Activated CD4-positive, CD25-positive, alpha-beta regulatory T cell (primary cell): Measurements from ENCODE around the gene HEXIM1.

Source experiments
- DNase-seq, 4 experiments: peaks; one replicate each; lab custom pipeline; 2025; lab: John Stamatoyannopoulos, UW

The HEXIM1 gene

DNA sequence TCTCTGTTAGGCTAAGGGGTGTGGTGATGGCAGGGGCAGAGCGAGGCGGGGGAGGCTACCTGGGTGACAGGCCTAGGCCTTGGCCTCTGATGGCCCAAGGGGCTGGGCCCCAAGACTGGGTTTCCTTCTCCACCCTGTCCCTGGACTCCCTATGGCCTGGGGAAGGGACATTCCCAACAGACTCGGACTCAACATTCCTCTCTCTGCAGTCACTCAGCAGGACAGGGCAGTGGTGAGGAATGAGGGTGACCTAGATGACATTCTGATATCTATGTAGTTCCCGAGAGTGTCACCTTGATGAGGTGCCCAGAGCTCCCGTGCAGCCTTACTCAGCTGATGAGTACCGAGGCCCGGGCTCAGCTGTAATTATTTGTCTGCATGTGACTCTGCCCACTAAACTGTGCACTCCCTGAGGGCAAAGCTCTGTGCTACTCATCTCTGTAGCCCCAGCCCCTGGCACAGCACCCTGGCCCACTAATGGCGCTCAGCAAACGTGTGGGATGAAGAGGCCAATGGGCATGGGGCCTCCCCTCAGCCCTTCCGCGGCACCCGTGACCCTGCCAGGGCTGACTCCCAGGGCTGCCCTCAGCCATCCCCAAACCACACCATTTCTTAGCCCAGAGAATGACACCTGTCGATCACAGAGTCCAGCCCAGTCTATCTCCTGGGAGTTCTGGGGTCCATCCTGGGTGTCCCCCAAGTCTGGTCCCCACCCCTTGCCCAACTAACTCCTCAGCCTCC, 18.2 kb upstream of the HEXIM1 start:
- no peak for DNase-seq

GRCh38 chr17:45130681-45131615, 17.3 kb upstream of the HEXIM1 start:
- DNase-seq, result no peak

DNA sequence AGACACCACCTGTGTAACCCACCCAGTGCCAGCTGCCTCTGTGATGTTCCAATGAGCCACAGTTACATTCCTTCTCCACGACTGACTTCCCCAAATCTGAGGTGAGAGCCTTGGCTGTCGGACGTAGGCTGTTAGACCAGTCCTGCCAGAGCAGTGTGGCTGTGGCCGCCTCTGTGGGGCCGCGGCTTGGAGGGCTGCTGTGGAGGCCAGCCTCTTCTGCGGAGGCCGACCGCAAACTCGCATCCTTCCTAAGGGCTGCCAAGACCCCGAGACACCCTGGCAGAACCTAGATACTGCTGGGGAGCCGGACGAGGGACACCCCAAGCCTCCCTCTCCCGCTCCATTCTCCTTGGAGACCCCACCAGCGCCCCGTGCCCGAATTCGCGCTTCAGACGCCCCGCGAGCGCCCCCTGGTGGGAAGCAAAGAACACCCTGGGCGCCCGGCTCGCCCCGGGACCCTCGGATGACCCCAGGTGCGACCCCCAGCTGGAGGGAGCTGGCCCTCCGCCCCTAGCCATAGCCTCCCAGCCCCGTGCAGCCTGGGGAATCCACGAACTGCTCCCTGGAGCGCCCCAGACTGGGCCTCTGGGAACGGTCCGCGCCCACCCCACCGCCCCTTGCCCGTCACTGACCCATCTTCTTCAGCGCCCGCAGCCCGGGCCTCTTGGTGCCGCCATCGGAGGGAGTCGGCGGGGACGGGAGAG, 16.5 kb upstream of the HEXIM1 start:
- peak; percentile 32 to 46 (median 40) for DNase-seq

- DNase-seq, result peak in 1 of 4 experiments; percentile 51
Observed at GRCh38 chr17:45132320-45132571, 16.0 kb upstream of the HEXIM1 start, which contains the start of gene PLCD3. Gene PLCD3, minus strand, starts transcription at chr17:45132515. Its CDS starts 105 bp downstream, at chr17:45132410.

DNA sequence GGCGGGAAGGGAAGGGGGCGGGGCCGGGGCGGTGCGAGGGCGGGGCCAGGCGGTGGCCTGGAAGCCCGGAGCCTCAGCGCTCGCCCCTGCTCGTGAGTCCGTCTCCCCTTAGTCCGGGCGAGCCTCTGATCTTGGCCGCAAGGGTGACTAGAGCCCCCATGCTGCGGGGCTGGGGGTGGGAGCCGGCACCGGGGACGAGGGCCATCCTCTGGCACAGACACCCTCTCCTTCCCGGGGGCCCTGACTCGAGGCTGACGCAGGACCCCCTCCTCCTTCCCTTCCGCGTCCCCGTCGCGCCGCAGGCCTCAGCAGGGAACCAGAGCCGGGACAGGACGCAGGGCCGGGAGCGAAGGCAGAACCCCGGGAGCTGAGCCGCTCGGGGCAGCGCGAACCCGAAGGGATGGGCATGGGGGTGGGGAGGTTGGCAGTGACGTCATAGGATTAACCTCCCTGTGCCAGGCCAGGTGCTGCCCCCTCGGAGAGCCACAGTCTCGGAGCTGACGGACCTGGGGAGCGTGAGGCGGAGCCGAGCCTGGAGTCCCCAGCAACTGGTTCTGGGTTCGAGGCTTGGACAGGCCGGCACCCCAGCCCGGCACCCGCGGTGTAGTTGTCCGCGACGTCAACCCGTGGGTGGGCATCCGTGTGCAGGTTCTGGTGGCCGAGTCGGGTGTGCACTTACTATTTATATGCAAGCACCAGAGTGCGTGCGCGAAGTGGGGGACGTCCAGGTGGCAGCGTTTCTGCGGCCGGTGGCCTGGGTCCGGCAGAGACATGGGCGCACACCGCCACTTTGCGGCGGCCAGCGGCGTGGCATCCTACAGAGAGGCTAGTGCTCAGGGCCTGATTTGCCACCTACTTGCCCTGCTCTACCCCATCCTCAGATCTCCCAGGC, 15.5 kb upstream of the HEXIM1 start:
- peak; percentile 41 to 57 (median 56) for DNase-seq

- peak; percentile 92 to 98 (median 95) for DNase-seq
Observed at GRCh38 chr17:45135192-45135977, 12.9 kb upstream of the HEXIM1 start, which contains the start of gene ACBD4. Gene ACBD4, plus strand, starts transcription at chr17:45135687. Its CDS starts 458 bp downstream, at chr17:45136145.

DNA sequence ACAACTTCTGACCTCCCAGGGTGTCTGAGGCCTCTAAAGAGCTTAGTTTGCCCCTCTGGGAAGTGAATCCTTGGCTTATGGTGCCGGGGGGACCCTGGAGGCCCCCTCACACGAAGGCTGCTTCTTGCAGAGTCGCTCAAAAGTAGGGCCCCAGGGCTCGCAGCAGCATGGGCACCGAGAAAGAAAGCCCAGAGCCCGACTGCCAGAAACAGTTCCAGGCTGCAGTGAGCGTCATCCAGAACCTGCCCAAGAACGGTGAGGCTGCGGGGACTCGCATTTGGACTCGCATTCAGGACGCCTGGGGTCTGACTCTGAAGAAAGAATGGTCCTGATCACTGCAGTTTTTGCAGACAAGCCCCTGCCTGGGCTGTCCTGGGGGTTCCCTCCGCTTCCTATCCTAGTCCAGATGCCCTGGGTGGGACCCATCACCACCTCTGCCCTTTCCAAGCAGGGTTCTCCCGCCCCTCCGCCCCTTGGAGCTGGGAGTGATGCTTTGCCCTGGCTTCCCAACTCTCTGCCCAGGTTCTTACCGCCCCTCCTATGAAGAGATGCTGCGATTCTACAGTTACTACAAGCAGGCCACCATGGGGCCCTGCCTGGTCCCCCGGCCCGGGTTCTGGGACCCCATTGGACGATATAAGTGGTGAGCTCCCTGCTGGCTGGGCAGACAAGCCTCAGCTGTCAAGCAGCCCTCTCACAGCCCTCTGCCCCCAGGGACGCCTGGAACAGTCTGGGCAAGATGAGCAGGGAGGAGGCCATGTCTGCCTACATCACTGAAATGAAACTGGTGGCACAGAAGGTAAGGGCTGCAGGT, 12.1 kb upstream of the HEXIM1 start:
- no peak for DNase-seq

- DNase-seq, result no peak
Observed at GRCh38 chr17:45136846-45137560, 11.3 kb upstream of the HEXIM1 start.

GRCh38 chr17:45137561-45138305, 10.5 kb upstream of the HEXIM1 start:
- DNase-seq, result no peak

DNA sequence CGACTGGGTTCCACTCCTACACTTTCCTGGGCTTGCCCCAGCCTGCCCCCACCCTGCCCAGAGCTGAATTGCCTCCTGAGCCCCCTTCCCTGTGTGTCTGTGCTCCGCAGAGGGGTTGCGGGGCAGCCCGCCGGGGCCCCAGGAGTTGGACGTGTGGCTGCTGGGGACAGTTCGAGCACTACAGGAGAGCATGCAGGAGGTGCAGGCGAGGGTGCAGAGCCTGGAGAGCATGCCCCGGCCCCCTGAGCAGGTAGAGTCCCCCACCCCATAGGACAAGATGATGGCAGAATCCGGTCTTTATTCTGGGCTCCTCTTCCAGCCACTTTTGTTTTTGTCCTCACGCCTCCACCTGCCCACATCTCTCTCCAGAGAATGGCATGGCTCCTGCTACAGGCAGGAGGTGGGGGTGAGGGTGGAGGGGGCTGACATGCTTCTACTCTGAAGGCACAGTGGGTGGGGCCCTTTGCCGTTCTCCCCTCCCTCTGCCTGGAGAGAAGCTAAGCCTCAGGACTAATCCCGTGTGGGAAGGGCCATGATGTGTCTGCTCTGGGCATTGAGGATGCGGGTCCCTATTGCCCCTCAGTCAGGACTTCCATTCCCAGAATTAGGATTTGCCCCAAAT, 9.3 kb upstream of the HEXIM1 start:
- DNase-seq, result no peak

DNA sequence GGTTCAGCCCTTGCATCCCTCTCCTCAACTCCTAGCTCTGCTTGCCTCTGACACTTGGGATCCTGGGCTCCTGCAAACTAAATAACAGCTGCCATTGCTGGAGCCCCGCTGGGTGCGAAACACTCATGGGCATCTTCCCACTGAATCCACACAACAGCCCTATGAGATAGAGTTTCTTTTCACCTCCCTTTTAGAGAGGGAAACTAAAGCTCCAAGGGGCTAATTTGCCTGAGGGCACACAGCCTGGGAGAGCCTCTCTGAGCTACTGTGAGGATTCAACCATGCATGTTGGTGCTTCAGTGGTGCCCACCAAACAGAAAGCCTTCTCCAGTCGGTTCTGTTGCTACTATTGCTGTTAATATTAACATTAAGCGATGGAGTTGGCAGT, 8.7 kb upstream of the HEXIM1 start:
- no peak for DNase-seq

- no peak for DNase-seq
Observed at GRCh38 chr17:45143094-45143670, 5.1 kb upstream of the HEXIM1 start.

DNA sequence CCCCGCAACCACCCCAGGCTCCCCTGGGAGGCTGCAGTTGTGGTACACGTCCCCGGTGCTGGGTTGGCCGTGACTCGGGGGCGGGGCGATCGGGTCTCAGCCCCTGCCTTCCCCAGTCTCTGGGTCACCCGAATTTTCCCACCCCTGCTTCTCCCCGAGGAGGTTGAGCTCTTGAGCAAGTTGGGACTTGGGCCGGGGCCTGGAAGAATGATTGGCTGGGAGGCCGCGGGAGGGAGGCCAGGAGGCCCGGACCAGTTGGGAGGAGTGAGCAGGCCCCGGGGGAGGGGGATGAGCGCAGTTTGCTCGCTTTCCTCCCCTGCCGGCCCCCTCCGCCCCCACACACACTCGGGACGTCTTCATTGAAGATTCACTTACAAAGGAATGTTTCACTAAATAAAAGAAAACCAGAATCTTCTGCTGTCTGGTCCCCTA, 4.5 kb upstream of the HEXIM1 start:
- DNase-seq, result no peak

DNA sequence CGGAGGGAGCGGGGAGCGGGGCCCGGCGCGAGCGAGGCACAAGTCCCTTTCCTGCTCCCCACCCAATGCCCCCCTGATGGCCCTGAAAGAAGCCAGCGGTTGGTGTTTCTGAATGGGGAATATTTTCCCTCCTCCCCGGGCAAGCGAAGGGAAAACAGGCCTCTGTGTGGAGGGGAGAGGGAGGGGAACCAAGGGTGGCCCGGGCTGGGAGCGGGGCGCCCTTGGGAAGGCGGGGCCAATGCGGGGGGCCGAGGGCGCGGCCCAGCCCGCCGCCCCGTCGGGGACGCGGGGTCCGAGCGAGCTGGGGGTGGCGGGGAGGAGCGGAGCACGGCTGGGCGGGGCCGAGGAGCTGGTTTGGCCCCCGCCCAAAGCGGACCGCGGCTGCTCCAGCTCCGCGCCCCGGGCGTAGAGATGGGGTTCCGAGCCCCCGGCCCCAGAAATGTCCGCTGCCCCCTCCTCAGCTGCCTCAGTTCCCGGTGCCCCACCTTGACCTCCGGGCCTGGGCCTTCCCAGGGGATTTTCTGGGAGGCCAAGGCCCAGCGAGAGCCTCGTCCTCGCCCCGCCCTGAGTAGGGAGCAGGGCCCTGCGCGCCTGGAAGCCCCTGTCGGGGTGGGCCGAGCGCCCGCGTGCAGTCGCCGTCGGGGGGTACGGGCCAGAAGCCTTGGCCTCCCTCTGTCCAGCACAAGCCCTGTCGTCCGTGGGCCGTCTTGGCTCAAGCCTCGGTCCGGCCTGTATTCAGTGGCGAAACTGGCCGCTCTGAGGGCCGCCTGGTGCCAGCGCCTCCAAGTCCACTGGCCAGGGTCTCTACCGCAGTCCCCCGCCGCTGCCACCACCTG, 3.9 kb upstream of the HEXIM1 start:
- no peak for DNase-seq

DNA sequence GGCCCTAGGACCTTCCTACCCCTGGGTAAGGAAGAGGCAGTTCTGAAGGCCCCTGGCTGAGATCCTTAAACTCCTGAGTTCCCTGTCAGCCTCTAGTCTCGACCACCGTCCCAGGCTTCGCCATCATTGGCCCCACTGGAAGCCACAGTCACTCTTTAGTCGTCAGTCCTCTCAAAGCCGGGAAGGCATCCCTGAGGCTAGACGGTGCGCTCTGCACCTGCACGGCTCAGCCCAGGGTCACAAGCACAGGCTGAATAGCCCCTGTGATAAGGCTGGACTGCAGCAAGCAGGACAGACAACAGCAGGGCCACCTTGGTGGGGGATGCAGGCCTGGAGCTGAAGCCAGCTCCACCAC, 3.3 kb upstream of the HEXIM1 start:
- no peak for DNase-seq

DNA sequence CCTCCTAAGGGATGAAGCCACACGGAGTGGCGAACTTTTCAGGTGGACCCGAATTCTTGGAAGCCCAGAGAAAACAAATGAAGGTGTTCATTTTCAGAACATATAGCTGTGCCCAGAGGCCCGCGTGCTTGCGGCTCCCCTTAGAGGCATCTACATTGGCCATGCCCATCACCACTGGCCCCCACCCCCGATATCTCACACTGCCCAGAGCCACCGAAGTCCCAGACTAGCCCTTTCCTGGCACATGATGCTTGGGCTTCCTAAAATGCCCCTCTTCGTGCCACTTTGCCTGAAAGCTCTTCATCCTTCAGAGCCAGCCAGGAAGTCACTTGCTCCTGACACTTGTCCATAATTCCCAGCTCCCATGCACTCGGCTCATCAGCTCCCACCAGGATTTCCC, 2.1 kb upstream of the HEXIM1 start:
- DNase-seq, result no peak

DNA sequence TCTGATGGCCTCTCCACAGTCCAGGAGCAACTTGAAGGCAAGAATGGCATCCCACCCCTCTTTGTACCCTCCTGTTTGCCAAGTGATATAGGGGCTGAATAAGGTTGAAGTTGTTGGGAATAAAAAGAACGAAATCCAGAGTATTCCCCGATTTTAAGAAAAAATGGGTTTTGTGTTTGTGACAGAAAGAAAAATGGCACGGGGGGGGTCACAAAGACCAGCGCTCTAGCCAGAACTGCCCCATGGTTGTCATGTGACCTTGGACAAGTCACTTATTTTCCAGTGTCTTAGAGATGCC, 1.7 kb upstream of the HEXIM1 start:
- no peak for DNase-seq
